K562 (cell line): ENCODE measurements around the gene N4BP2L1.

Experiments
- CTCF ChIP-seq, 3 experiments: IDR thresholded peaks in 2 of 3; conservative IDR thresholded peaks in 1 of 3; 2 replicates each; pipeline ENCODE4 v1.5.1; 2011 to 2012; ENCODE audit warnings: low read length in 3 of 3, mild to moderate bottlenecking in 3 of 3, control low read depth in 2 of 3, improper control_type of control experiment in 1 of 3, inconsistent platforms in 1 of 3, low read depth in 1 of 3, mixed read lengths in 1 of 3, moderate library complexity in 1 of 3; ENCODE audit not compliant: insufficient read depth in 2 of 3
- EZH2 ChIP-seq: IDR thresholded peaks from 2 replicates; pipeline ENCODE4 v1.6.1; 2012; ENCODE audit warnings: low read depth, mild to moderate bottlenecking, inconsistent platforms, low read length, borderline replicate concordance
- MIER1 ChIP-seq: fragments of 450-650 bp; IDR thresholded peaks from 2 replicates; pipeline ENCODE4 v1.6.1; 2016; ENCODE audit warnings: antibody characterized with exemption, mild to moderate bottlenecking, low read depth
- TRIM24 ChIP-seq, 2 experiments: fragments of 450-650 bp; IDR thresholded peaks; 2 replicates each; pipeline ENCODE4 v1.6.1; 2016
- YBX1 ChIP-seq: fragments of 450-650 bp; IDR thresholded peaks from 2 replicates; pipeline ENCODE4 v1.7.1; 2016; ENCODE audit warnings: mild to moderate bottlenecking
- ZC3H4 ChIP-seq: sonication (generic); formaldehyde crosslinking; IDR thresholded peaks from 2 replicates; pipeline ENCODE4 v1.9.0; 2021; ENCODE audit warnings: missing genetic modification reagents, borderline replicate concordance
- ZFX ChIP-seq: sonication (generic); formaldehyde crosslinking; IDR thresholded peaks from 2 replicates; pipeline ENCODE4 v1.8.0; 2022; ENCODE audit warnings: mild to moderate bottlenecking, missing genetic modification reagents, moderate library complexity
- ZNF232 ChIP-seq: sonication (generic); formaldehyde crosslinking; IDR thresholded peaks from 2 replicates; pipeline ENCODE4 v1.8.0; 2022; ENCODE audit warnings: mild to moderate bottlenecking, missing genetic modification reagents
- ZNF354B ChIP-seq: fragments of 250-450 bp; sonication (Bioruptor Pico); IDR thresholded peaks from 2 replicates; pipeline ENCODE4 v1.4.0; 2020
- TF ChIP-seq, protein P1 (sequence below): fragments of 450-650 bp; formaldehyde crosslinking; IDR thresholded peaks from 2 replicates; pipeline ENCODE4 v1.4.0; 2020; ENCODE audit warnings: mild to moderate bottlenecking, moderate library complexity

DNA sequence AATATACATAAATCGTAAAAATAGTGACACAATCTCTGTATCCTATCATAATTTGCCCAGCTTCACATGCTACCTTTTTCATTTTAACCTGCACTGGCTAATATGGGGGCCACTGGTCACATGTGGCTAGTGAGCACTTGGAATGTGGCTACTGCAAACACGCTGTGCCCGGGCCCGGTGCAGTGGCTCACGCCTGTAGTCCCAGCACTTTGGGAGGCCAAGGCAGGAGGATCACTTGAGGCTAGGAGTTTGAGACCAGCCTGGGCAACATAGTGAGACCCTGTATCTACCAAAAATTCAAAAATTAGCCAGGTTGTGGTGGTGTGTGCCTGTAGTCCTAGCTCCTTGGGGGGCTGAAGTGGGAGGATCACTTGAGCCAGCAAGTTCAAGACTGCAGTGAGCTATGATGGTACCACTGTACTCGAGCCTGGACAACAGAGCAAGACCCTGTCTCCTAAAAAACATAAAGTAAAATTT lies 1.5 kb upstream of the N4BP2L1 start:
- TF ChIP-seq, protein P1, sequence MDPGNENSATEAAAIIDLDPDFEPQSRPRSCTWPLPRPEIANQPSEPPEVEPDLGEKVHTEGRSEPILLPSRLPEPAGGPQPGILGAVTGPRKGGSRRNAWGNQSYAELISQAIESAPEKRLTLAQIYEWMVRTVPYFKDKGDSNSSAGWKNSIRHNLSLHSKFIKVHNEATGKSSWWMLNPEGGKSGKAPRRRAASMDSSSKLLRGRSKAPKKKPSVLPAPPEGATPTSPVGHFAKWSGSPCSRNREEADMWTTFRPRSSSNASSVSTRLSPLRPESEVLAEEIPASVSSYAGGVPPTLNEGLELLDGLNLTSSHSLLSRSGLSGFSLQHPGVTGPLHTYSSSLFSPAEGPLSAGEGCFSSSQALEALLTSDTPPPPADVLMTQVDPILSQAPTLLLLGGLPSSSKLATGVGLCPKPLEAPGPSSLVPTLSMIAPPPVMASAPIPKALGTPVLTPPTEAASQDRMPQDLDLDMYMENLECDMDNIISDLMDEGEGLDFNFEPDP (CRISPR knock-in tag) = no peak
- no peak for TF ChIP-seq ZC3H4 (CRISPR knock-in tag)
- TF ChIP-seq EZH2 = no peak
- TF ChIP-seq YBX1 = no peak
- no peak for TF ChIP-seq TRIM24 (IDR thresholded peaks at IDR 0.05)
- no peak for TF ChIP-seq ZNF354B (CRISPR knock-in tag)
- no peak for TF ChIP-seq MIER1
- no peak for TF ChIP-seq ZFX (CRISPR knock-in tag)
- no peak for TF ChIP-seq ZNF232
- TF ChIP-seq CTCF (IDR thresholded peaks at IDR 0.05 in 2 of 3, conservative IDR thresholded peaks at IDR 0.05 in 1 of 3; ENCODE audit: insufficient read depth in 2 of 3, low read depth in 1 of 3, low read length in 3 of 3) = no peak
